Brain microvascular endothelial cell (primary cell): ENCODE data around the gene KAT2A.
"Not testable (repeated sequence)": the region's sequence is repeated elsewhere in the genome, so short reads cannot be mapped to it uniquely, and the experiment has no call there.

ENCODE experiments used
- DNase-seq: peaks from one replicate; pipeline ENCODE4 v3.0.0-alpha.2; 2020
- H3K27ac ChIP-seq: fragments of 250-450 bp; sonication (Bioruptor Pico); 2 replicates; pipeline ENCODE4 v1.5.1; 2020; ENCODE audit warnings: mild to moderate bottlenecking, moderate library complexity
- H3K27me3 ChIP-seq: fragments of 250-450 bp; sonication (Bioruptor Pico); replicated peaks from 2 replicates; pipeline ENCODE4 v1.5.1; 2020; ENCODE audit warnings: mild to moderate bottlenecking
- H3K36me3 ChIP-seq: fragments of 250-450 bp; sonication (Bioruptor Pico); replicated peaks from 2 replicates; pipeline ENCODE4 v1.5.1; 2020; ENCODE audit warnings: mild to moderate bottlenecking
- H3K4me3 ChIP-seq: 2 replicates; pipeline ENCODE4 v1.5.1; 2011; ENCODE audit warnings: low read depth, mild to moderate bottlenecking, control low read depth, low read length, moderate library complexity
- in situ Hi-C: cut with HindIII; loops from 2 replicates; pipeline ENCODE4 v1.10.0; 2017; ENCODE audit warnings: low sequenced_read_pairs, low pct_ligation_motif_present
- TF ChIP-seq, protein P1 (sequence below): IDR thresholded peaks from 2 replicates; pipeline ENCODE4 v1.5.1; 2011; ENCODE audit warnings: low read depth, mild to moderate bottlenecking, moderate library complexity, low read length, control low read depth, inconsistent platforms; ENCODE audit errors: missing control alignments

The KAT2A gene

DNA sequence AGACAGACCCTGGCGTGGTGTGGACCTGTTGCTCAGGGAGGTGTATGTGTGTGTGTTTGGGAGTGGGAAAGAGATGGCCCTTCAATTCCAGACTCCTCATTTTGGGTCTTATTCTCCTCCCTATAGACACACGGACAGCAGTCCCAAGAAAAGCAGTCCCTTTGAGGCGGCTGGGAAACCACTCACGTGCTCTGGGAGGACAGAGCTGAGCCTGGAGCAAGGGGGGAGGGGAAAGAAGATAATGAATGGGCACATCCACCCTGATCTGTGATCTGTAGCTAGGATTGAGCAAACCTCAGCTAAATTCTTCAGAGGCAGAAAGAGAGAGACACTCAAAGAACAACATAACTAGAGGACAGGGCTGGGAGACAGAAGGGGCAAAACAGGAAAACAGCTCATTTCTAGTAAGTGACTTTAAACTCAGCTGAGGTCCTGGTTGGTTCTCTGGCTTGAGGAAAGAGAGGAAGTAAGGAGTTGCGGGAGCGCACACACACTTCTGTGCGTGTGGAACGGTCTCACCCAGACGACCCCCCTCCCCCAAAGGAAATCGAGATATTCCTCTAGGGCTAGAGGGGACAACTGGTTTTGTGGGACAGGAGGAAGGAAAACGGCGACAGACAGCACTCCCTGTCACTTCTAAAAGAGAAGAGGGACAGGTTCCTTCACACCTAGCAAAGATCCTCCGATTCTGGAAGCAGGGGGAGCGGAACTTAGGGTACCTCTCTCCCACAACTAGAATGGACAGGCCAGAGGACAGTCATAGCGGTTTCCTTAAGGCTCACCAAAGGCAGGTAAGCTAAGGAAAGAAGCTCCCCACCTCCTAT is 33.0 kb upstream of the KAT2A start:
- H3K4me3 ChIP-seq = peak overlapping the region; percentile 95
- in situ Hi-C loops = no loop called here
- DNase-seq = peak; percentile 22
- H3K27me3 ChIP-seq = no peaks in the 10 kb centered on the region
- peak overlapping the region; percentile 74 for H3K27ac ChIP-seq
- TF ChIP-seq, protein P1, sequence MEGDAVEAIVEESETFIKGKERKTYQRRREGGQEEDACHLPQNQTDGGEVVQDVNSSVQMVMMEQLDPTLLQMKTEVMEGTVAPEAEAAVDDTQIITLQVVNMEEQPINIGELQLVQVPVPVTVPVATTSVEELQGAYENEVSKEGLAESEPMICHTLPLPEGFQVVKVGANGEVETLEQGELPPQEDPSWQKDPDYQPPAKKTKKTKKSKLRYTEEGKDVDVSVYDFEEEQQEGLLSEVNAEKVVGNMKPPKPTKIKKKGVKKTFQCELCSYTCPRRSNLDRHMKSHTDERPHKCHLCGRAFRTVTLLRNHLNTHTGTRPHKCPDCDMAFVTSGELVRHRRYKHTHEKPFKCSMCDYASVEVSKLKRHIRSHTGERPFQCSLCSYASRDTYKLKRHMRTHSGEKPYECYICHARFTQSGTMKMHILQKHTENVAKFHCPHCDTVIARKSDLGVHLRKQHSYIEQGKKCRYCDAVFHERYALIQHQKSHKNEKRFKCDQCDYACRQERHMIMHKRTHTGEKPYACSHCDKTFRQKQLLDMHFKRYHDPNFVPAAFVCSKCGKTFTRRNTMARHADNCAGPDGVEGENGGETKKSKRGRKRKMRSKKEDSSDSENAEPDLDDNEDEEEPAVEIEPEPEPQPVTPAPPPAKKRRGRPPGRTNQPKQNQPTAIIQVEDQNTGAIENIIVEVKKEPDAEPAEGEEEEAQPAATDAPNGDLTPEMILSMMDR = no peak
- H3K36me3 ChIP-seq = peaks cover 2% of the 10 kb centered on the region

DNA sequence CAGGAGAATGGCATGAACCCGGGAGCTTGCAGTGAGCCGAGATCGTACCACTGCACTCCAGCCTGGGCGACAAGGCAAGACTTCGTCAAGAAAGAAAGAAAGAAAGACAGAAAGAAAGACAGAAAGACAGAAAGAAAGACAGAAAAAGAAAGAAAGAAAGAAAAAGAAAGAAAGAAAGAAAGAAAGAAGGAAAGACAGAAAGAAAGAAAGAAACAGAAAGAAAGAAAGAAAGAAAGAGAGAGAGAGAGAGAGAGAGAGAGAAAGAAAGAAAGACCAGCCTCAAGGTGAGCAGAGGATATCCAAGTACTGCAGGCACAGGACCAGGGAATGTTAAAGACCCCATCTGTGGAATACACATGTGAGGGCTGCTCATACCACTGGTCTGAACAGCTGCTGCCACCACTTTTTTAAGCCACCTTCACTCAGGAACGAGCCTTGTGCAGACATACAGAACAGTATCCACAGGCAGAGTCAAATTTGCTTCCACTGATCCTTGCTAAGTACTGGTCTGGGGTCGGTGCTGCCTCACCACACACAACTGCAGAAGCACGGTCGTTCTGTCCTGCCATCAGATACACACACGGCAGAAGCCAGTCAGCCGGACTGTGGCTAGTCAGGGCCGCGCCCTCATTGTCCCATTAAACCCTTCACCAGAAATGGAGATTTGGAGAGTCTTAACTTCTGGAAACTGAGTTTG is 25.9 kb upstream of the KAT2A start:
- H3K27ac ChIP-seq = no peak overlapping the region
- in situ Hi-C loops = no loop called here
- no peak overlapping the region for H3K4me3 ChIP-seq
- no peak for DNase-seq
- no peaks in the 10 kb centered on the region for H3K27me3 ChIP-seq
- peaks cover 17% of the 10 kb centered on the region for H3K36me3 ChIP-seq
- TF ChIP-seq, protein P1 = no peak

- Histone ChIP-seq H3K27ac (peak overlapping the region; percentile 20), H3K36me3 (peaks cover 16% of the 10 kb centered on the region)
- in situ Hi-C loops, H3K27me3 ChIP-seq, H3K4me3 ChIP-seq, DNase-seq: not testable (repeated sequence)
Observed at GRCh38 chr17:42143138-42143537, 22.0 kb upstream of the KAT2A start.

- DNase-seq = peak; percentile 57
- in situ Hi-C loops = no loop called here
- Histone ChIP-seq H3K27me3 (no peaks in the 10 kb centered on the region), H3K4me3 (no peak overlapping the region), H3K36me3 (peaks cover 11% of the 10 kb centered on the region), H3K27ac (peak overlapping the region; percentile 31)
- TF ChIP-seq, protein P1 = no peak
Observed at GRCh38 chr17:42142371-42142896, 21.3 kb upstream of the KAT2A start.

DNA sequence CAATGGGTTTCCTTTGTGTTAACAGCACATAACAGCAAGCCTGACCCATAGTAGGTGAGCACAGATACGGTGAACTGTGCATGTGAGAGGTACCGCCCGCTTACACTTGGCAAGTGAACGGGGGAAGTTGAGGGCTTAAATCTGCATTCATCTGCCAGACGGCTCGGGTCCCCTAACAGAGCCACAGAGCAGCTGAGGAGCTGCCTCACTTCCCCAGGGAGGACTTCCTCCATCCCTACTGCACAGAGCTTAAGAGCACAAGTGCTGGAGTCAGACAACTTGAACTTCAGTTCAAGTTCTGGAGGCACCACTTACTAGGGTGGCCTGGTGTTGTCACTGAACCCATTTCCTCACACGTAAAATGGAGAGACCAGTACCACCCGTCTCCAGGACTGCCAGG is 20.2 kb upstream of the KAT2A start:
- H3K4me3 ChIP-seq = no peak overlapping the region
- H3K27me3 ChIP-seq = no peaks in the 10 kb centered on the region
- TF ChIP-seq, protein P1 = no peak
- peaks cover 8% of the 10 kb centered on the region for H3K36me3 ChIP-seq
- no peak overlapping the region for H3K27ac ChIP-seq
- no peak for DNase-seq
- in situ Hi-C loops = no loop called here

DNA sequence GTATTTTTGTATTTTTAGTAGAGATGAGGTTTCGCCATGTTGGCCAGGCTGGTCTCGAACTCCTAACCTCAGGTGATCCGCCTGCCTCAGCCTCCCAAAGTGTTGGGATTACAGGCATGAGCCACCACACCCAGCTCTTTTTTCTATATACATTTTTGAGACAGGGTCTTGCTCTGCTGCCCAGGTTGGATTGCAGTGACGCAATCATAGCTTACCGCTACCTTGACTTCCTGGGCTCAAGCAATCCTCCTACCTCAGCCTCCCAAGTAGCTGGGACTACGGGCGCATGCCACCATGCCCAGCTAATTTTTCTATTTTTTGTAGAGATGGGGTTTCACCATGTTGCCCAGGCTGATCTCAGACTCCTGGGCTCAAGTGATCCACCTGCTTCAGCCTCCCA is 19.5 kb upstream of the KAT2A start:
- in situ Hi-C loops, H3K36me3 ChIP-seq: not testable (repeated sequence)

More for the DNA sequence above, 19.5 kb upstream of the KAT2A start:
- not testable (repeated sequence) for DNase-seq, H3K27ac ChIP-seq, H3K4me3 ChIP-seq, H3K27me3 ChIP-seq
